ENCODE measurements around the gene SDK2.
"Not testable (repeated sequence)": the region's sequence is repeated elsewhere in the genome, so short reads cannot be mapped to it uniquely, and the experiment has no call there.

Gene SDK2

DNA sequence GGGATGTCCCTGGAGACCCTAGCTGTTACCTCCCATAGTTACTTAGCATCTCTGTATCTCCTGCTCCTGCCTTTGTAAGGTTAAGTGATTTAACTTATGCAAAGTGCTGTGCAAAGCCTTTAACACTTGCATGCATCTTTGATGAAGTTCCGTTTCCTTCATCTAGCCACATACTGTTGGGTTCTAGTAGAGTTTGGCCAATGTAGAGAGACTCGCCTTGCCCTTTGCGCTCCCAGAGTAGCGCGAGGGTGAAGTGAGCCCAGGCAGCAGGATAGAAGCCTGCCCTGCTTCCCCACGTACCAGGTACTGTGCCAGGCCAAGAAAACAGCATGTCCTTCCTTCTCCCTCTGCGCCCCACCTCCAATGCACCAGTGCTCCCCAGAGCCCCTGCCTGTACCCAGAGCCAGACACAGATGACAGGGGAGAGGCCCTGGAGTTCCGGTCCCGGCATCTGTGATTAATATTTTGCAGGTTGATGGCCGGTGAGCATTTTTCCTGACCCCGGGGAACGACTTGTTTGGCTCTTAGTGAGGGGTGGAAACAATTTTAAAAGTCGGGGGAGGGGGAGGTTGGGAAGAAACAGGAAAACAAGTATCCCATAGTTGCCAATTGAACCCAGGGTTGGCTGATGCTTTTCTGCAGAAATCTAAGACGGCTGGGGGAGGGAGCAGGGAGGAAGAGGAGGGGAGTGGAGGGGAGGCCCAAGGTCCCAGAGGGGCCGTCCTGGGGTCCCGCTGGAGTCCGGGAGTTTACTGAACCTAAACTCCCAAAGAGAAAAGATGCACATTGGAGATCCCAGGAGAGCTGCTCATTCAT lies 319.3 kb downstream of the SDK2 start:
- TF ChIP-seq POLR2A (IDR thresholded peaks at IDR 0.05; ENCODE audit: low read depth, low read length) = no peak
- no peak for FAIRE-seq
- DNase-seq (ENCODE audit: insufficient read length, low spot score) = no peak

DNA sequence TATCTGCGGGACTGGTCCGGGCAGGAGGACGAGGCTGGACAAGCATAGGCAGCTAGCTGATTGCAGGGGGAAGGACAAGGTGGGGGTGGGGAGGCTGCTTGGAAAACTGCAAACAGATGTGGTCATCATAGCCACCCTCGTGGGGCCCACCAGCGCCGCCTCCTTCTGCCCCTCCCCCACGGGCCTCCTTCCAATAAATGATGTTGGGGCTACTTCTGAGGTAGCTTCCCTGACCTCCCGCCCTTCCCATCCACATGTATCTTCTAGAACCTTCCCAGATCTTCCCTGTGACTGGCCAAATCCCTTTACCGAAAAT lies 320.1 kb downstream of the SDK2 start:
- no peak for TF ChIP-seq POLR2A (IDR thresholded peaks at IDR 0.05; ENCODE audit: low read depth, low read length)
- no peak for FAIRE-seq
- no peak for DNase-seq (ENCODE audit: insufficient read length, low spot score)

DNA sequence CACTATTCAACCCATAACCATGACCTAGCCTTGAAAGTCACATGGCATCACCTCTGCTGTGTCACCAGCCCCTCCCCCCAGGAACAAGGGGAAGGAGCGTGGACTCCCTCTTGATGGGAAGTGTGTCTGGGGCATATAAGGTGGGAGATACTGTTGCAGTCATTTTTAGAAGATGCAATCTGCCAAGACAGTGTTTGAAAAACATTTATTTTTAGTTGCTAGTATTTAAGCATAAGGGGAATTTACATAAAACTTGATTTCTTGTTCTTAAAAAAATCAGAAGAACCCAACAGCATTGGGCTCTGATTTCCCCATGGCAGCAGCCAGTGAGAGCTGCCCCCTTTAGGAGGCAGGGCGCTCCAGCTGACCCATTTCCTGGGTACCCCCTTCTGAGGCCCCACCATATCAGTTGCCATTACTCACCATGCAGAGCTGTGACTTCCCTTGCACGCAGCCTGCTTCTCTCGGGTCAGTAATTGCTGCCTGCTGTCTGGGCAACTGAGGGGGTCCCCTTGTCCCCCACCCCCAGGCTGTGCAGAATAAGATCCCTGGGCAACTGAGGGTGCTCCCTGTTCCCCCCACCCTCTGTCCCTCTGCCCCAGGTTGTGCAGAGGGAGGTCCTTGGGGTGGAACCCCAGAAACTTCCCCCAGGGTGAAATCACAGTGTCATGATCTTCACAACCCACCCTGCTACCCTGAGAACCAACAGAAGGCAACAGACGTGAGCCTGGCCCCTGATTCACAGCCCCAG lies 320.7 kb downstream of the SDK2 start:
- TF ChIP-seq POLR2A (IDR thresholded peaks at IDR 0.05; ENCODE audit: low read depth, low read length) = no peak
- DNase-seq (ENCODE audit: insufficient read length, low spot score) = no peak
- no peak for FAIRE-seq

DNA sequence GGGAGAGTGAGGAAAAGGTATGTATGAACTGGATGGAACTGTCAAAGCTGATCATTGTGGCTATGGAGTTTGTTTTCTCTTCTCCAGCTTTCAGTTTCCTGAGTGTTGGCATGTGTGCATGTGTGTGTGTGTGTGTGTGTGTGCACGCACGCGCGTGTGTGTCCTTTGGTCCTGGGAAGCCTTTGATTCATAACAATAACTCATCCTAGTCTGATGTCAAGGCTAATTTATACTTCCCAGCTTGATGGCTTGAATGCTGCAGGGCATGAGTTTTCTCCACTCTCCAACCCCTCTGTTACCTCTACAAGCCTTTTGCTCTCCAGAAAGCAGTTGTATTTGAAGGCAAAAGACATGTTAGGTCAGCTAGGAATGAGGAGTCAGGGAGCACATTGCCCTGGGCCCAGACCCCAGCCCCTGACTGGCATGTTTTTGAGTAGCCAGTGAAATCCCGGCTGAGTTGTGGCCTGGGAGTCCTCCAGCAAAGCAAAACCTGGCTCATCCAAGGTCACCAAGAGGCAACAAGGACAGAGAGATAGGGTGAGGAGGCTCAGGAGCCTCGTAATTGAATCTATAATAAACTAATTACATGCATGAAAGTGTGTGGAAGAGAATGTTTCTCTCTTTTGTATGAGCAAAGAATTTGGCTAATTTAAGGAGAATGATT lies 323.5 kb downstream of the SDK2 start:
- FAIRE-seq = no peak
- no peak for DNase-seq (ENCODE audit: insufficient read length, low spot score)
- TF ChIP-seq POLR2A (IDR thresholded peaks at IDR 0.05; ENCODE audit: low read depth, low read length) = no peak

DNA sequence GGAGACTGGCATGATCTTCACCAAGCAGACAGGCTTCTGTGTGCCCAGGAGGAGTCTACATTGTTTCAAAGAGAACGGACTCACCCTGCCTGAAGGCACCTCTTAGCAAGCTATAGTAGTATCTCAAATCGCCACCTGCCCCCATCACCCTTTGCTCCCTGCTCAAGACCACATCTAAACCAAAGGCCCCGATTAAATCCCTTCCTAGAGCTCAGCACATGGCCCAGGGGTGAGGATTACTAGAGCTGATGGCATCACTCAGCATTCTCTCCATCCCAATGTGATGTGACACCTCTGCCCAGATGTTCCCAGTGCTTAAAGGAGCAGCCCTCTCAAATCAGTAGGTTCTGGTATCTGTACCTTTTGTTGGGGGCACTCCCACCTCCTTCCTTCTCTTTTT lies 324.5 kb downstream of the SDK2 start:
- TF ChIP-seq POLR2A (IDR thresholded peaks at IDR 0.05; ENCODE audit: low read depth, low read length) = no peak
- DNase-seq (ENCODE audit: insufficient read length, low spot score) (no peak), FAIRE-seq (no peak)

DNA sequence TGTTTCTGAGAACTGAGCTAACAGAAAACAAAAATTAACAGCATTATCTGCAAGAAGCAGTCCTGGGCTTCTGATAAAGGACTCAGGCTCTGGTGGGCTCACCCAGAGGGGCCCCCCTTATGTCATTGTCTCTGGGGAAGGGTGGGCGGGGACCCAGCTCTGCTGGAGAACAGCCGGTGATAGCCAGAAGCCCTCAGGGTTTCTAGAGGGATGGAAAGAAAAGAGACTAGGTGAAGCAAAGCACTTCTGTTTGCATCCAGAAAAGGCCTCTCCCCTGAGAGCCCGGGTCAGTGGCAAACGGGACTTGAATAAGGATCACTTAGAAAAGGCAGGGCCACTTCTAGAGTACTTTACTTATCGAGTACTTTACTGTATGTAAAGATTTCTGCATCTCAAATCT lies 325.4 kb downstream of the SDK2 start:
- TF ChIP-seq POLR2A (IDR thresholded peaks at IDR 0.05; ENCODE audit: low read depth, low read length) = no peak
- no peak for FAIRE-seq
- no peak for DNase-seq (ENCODE audit: insufficient read length, low spot score)

- no peak for TF ChIP-seq POLR2A (IDR thresholded peaks at IDR 0.05; ENCODE audit: low read depth, low read length)
- FAIRE-seq = no peak
Observed at GRCh38 chr17:73318427-73318813, 325.8 kb downstream of the SDK2 start.

DNA sequence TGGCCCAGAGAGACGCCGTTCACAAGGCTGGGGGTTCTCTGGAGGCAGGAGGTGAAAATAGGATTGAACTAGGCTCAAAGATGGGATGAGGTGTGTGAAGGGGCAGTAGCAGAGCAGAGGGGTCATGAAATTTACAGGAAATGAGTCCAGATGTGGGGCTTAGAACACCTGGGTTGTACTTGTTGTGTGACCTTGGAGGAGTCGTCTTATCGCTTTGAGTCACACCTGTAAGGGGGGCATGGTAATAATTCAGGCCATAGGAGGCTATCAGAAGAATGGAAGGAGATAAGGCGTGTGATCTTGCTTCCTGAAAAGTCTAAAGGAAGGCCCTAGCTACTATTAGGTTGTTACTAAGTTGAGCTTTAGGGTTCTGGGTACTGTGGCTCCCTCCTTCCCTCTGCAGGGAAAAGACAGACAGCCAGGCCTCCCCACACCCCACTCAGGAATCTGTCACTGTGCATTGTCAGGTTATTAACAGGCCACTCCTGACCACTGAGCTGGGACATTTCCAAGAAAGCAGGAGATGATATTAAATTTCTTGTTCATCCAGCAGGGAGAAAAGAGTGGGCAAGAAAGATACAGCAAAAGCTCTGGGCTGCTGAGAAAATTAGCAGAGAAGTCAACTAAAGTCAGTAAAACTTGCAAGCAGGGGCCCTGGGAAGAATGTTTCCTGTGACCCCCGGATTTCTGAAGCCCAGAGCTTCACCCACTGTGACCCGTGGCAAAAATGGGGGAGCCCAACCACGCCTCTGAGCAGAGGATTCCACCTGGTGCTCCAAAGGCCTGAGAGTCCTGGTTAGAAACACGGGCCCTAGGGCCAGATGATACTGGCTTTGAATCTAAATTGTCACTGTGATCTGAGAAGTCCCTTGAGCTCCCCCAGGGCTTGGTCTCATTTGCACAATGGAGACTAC lies 326.5 kb downstream of the SDK2 start:
- no peak for TF ChIP-seq POLR2A (IDR thresholded peaks at IDR 0.05; ENCODE audit: low read depth, low read length)
- FAIRE-seq (no peak), DNase-seq (ENCODE audit: insufficient read length, low spot score) (no peak)

More at GRCh38 chr17:73318427-73318813, 325.8 kb downstream of the SDK2 start:
- no peak for DNase-seq (ENCODE audit: insufficient read length, low spot score)

GRCh38 chr17:73316919-73317505 lies 327.2 kb downstream of the SDK2 start:
- FAIRE-seq (no peak), DNase-seq (ENCODE audit: insufficient read length, low spot score) (no peak)
- no peak for TF ChIP-seq POLR2A (IDR thresholded peaks at IDR 0.05; ENCODE audit: low read depth, low read length)

- TF ChIP-seq POLR2A (IDR thresholded peaks at IDR 0.05; ENCODE audit: low read depth, low read length) = no peak
- DNase-seq (ENCODE audit: insufficient read length, low spot score) = no peak
- no peak for FAIRE-seq
Observed at GRCh38 chr17:73315471-73315870, 328.8 kb downstream of the SDK2 start.

DNA sequence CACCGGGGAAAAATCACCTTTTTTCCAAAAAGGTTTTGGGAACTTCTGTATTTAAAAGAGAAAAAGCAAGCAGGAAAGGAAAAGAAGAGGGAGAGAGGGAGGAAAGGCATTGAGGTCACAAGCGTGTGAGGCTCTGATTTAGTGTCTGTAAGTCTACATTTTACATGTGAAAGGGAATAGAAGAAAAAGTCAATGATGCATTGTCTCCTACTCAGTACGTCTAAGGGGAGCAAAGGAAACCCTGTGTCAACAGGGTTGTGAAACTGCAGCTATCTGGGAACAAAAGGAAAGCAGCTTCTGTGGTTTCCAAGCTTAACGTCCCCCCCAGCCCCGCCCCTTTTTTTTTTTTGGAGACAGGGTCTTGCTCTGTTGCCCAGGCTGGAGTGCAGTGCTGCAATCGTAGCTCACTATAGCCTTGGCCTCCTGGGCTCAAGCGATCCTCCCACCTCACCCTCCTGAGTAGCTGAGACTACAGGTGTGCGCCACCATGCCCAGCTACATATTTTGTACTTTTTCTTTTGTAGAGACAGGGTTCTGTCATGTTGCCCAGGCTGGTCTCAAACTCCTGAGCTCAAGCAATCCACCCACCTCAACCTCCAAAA lies 330.6 kb downstream of the SDK2 start:
- FAIRE-seq = no peak
- TF ChIP-seq POLR2A (IDR thresholded peaks at IDR 0.05; ENCODE audit: low read depth, low read length) = no peak
- no peak for DNase-seq (ENCODE audit: insufficient read length, low spot score)

- FAIRE-seq; DNase-seq (ENCODE audit: insufficient read length, low spot score): not testable (repeated sequence)
Observed at GRCh38 chr17:73312887-73313286, 331.4 kb downstream of the SDK2 start.
